OCI-LY7 (cell line): ENCODE results near the gene NR1H4. TPM values are rescaled to one million over a fixed set of nuclear protein-coding genes. Genes with fewer than 3 reads are reported as not detected.

Experiments
- BruUV-seq: library from RNA; stranded (reverse); fragments of 400-500 nt; replicated peaks from 2 replicates; lab custom pipeline; 2021; lab: Mats Ljungman, UMichigan
- CTCF ChIA-PET: fragments of 300-600 bp; sonication (Branson Sonifier 250); formaldehyde crosslinking; loops from one replicate; lab custom pipeline; 2022; ENCODE audit warnings: antibody characterized with exemption; ENCODE audit not compliant: unreplicated experiment; lab: Charles Lee
- POLR2A ChIA-PET: fragments of 300-600 bp; sonication (Branson Sonifier 250); formaldehyde crosslinking; loops from one replicate; lab custom pipeline; 2022; ENCODE audit warnings: antibody characterized with exemption; lab: Charles Lee
- DNase-seq: peaks from one replicate; pipeline ENCODE4 v3.0.0-alpha.2; 2015; ENCODE audit warnings: low spot score
- H2AFZ ChIP-seq: fragments of 200-600 bp; sonication (generic), shearing (Covaris generic); 2 replicates; pipeline ENCODE4 v1.6.1; 2014; ENCODE audit warnings: mild to moderate bottlenecking, antibody characterized with exemption, low read length, moderate library complexity
- H3K27ac ChIP-seq: fragments of 200-600 bp; sonication (generic); 2 replicates; pipeline ENCODE4 v1.5.1; 2014; ENCODE audit warnings: mixed run types, low read depth, mild to moderate bottlenecking, moderate library complexity, low read length, inconsistent platforms; ENCODE audit not compliant: poor library complexity, severe bottlenecking
- H3K36me3 ChIP-seq: fragments of 200-600 bp; sonication (generic); 2 replicates; pipeline ENCODE4 v1.6.1; 2014; ENCODE audit warnings: mild to moderate bottlenecking, antibody characterized with exemption, low read length, moderate library complexity, mixed read lengths; ENCODE audit not compliant: insufficient read depth
- H3K4me1 ChIP-seq: fragments of 200-600 bp; sonication (generic); 2 replicates; pipeline ENCODE4 v1.5.1; 2014; ENCODE audit warnings: mild to moderate bottlenecking, low read length; ENCODE audit not compliant: insufficient read depth, poor library complexity, severe bottlenecking
- H3K4me2 ChIP-seq: fragments of 200-600 bp; sonication (generic); 2 replicates; pipeline ENCODE4 v1.6.1; 2014; ENCODE audit warnings: mild to moderate bottlenecking, low read length
- H3K4me3 ChIP-seq: fragments of 200-600 bp; sonication (generic); 2 replicates; pipeline ENCODE4 v1.5.1; 2014; ENCODE audit warnings: mild to moderate bottlenecking, low read depth, low read length; ENCODE audit not compliant: poor library complexity, severe bottlenecking
- H3K79me2 ChIP-seq: fragments of 200-600 bp; sonication (generic); 2 replicates; pipeline ENCODE4 v1.6.1; 2016; ENCODE audit warnings: low read depth, mild to moderate bottlenecking, low read length, moderate library complexity, mixed read lengths; ENCODE audit not compliant: insufficient read depth
- H3K9me2 ChIP-seq: fragments of 200-600 bp; sonication (generic); 2 replicates; pipeline ENCODE4 v1.6.1; 2016; ENCODE audit warnings: mild to moderate bottlenecking, low read length, mixed read lengths; ENCODE audit not compliant: insufficient read depth
- H3K9me3 ChIP-seq: fragments of 200-600 bp; sonication (generic); 2 replicates; pipeline ENCODE4 v1.6.1; 2014; ENCODE audit warnings: mild to moderate bottlenecking, mixed run types, low read length, mixed read lengths
- H4K20me1 ChIP-seq: fragments of 200-600 bp; sonication (generic); 2 replicates; pipeline ENCODE4 v1.6.1; 2014; ENCODE audit warnings: mild to moderate bottlenecking, antibody characterized with exemption, low read length, moderate library complexity, mixed read lengths; ENCODE audit not compliant: insufficient read depth
- CTCF ChIP-seq: fragments of 200-600 bp; sonication (generic); conservative IDR thresholded peaks from 2 replicates; pipeline ENCODE4 v1.5.1; 2014; ENCODE audit warnings: mild to moderate bottlenecking, antibody characterized with exemption, low read length, moderate library complexity, mixed read lengths
- EZH2phosphoT487 ChIP-seq: fragments of 200-600 bp; sonication (generic); IDR thresholded peaks from 2 replicates; pipeline ENCODE4 v1.6.1; 2018; ENCODE audit warnings: low read depth, borderline replicate concordance, mild to moderate bottlenecking, mixed run types, antibody characterized with exemption, low read length, moderate library complexity, mixed read lengths
- intact Hi-C: fragments of 100-400 bp; cut with micrococcal nuclease; formaldehyde crosslinking; loops from one replicate; pipeline ENCODE4 v1.10.0; 2022; ENCODE audit not compliant: unreplicated experiment
- total RNA-seq, 2 experiments: library from RNA; depleted of rRNA in 1 of 2; stranded (reverse); fragments of >200 nt in 1 of 2; shearing (Covaris generic) in 1 of 2; gene quantifications; 2 replicates each; pipeline ENCODE4 v1.2.3, GENCODE V29; 2014 to 2022

Gene NR1H4
- total RNA-seq, 2 experiments from 2014 or later, result 7.1 TPM; not detected in 1

- no peak for DNase-seq
- ChIA-PET CTCF (no interaction called here), POLR2A (interaction anchor here (0.7 kb wide), 1 partner anchor 408 kb away, joined by 3 read pairs; no protein-coding TSS in a partner anchor)
- no peak overlapping the region for H3K27ac ChIP-seq
- no peaks in the 10 kb centered on the region for H3K9me3 ChIP-seq
- no peaks in the 10 kb centered on the region for H4K20me1 ChIP-seq
- no peak overlapping the region for H3K4me3 ChIP-seq
- H3K9me2 ChIP-seq, result no peaks in the 10 kb centered on the region
- no peaks in the 10 kb centered on the region for H3K36me3 ChIP-seq
- H3K4me2 ChIP-seq, result no peak overlapping the region
- no TSS peak for BruUV-seq
- intact Hi-C loops, result no loop called here
- H3K79me2 ChIP-seq, result no peaks in the 10 kb centered on the region
- H3K4me1 ChIP-seq, result no peaks in the 10 kb centered on the region
- TF ChIP-seq CTCF (no peak), EZH2phosphoT487 (no peak)
- H2AFZ ChIP-seq, result no peak overlapping the region
Observed at GRCh38 chr12:100493396-100494012, 19.8 kb downstream of the NR1H4 start.

GRCh38 chr12:100494026-100494425 lies 20.4 kb downstream of the NR1H4 start:
- Histone ChIP-seq H2AFZ (no peak overlapping the region), H3K4me2 (no peak overlapping the region), H3K36me3 (no peaks in the 10 kb centered on the region), H3K4me1 (no peaks in the 10 kb centered on the region), H3K4me3 (no peak overlapping the region), H3K27ac (no peak overlapping the region), H3K9me2 (no peaks in the 10 kb centered on the region), H3K79me2 (no peaks in the 10 kb centered on the region), H3K9me3 (no peaks in the 10 kb centered on the region), H4K20me1 (no peaks in the 10 kb centered on the region)
- TF ChIP-seq EZH2phosphoT487 (no peak), CTCF (no peak)
- intact Hi-C loops, result no loop called here
- BruUV-seq, result no TSS peak
- no peak for DNase-seq
- ChIA-PET CTCF (no interaction called here), POLR2A (interaction anchor here (0.7 kb wide), 1 partner anchor 408 kb away, joined by 3 read pairs; no protein-coding TSS in a partner anchor)

- intact Hi-C loops, result no loop called here
- H3K4me1 ChIP-seq, result no peaks in the 10 kb centered on the region
- H3K9me3 ChIP-seq, result no peaks in the 10 kb centered on the region
- H3K4me3 ChIP-seq, result no peak overlapping the region
- TF ChIP-seq EZH2phosphoT487, result no peak
- TF ChIP-seq CTCF, result no peak
- H3K4me2 ChIP-seq, result no peak overlapping the region
- H3K9me2 ChIP-seq, result no peaks in the 10 kb centered on the region
- no peak for DNase-seq
- no TSS peak for BruUV-seq
- H3K27ac ChIP-seq, result no peak overlapping the region
- no peaks in the 10 kb centered on the region for H3K36me3 ChIP-seq
- CTCF ChIA-PET, result no interaction called here
- POLR2A ChIA-PET, result interaction anchor here (0.7 kb wide), 1 partner anchor 244 kb away, joined by 3 read pairs; no protein-coding TSS in a partner anchor
- no peaks in the 10 kb centered on the region for H4K20me1 ChIP-seq
- H3K79me2 ChIP-seq, result no peaks in the 10 kb centered on the region
- no peak overlapping the region for H2AFZ ChIP-seq
Observed at GRCh38 chr12:100494538-100494937, 20.9 kb downstream of the NR1H4 start.
